Transverse colon (tissue), 4 donors: ENCODE data around the gene CPNE7. TPM values are rescaled to one million over a fixed set of nuclear protein-coding genes. Genes with fewer than 3 reads are reported as not detected.

ENCODE experiments used
- DNase-seq: peaks from one replicate; pipeline ENCODE4 v3.0.0-alpha.2; 2019
- H3K27ac ChIP-seq, 4 donors: fragments of 200-600 bp; sonication (generic); 2 replicates each; pipeline ENCODE4 v1.5.1; 2016 to 2018; ENCODE audit warnings: inconsistent platforms in 4 of 4
- H3K27me3 ChIP-seq: fragments of 200-600 bp; sonication (generic); 2 replicates; pipeline ENCODE4 v1.5.1; 2017; ENCODE audit warnings: inconsistent platforms
- H3K36me3 ChIP-seq, 4 donors: fragments of 200-600 bp; sonication (generic); 2 replicates each; pipeline ENCODE4 v1.5.1; 2017 to 2019; ENCODE audit warnings: inconsistent platforms in 4 of 4
- H3K4me1 ChIP-seq, 4 donors: fragments of 200-600 bp; sonication (generic); 2 replicates each; pipeline ENCODE4 v1.5.1; 2017 to 2020; ENCODE audit warnings: inconsistent platforms in 4 of 4
- H3K4me3 ChIP-seq, 4 donors: fragments of 200-600 bp; sonication (generic); 1 replicate in 1 of 4; 2 replicates in 3 of 4; pipeline versions ENCODE4 v1.5.1 to v1.6.1; 2017 to 2019; ENCODE audit warnings: inconsistent platforms in 4 of 4
- H3K9me3 ChIP-seq, 2 donors: fragments of 200-600 bp; sonication (generic); 2 replicates each; pipeline ENCODE4 v1.5.1; 2017 to 2019; ENCODE audit warnings: inconsistent platforms in 2 of 2
- EP300 ChIP-seq: sonication (generic); formaldehyde crosslinking; IDR thresholded peaks from one replicate; pipeline ENCODE4 v1.6.1; 2017; ENCODE audit warnings: antibody characterized with exemption, low read depth
- POLR2A ChIP-seq: fragments of 450-650 bp; IDR thresholded peaks from one replicate; pipeline ENCODE4 v1.6.1; 2016; ENCODE audit warnings: antibody characterized with exemption, mild to moderate bottlenecking, moderate library complexity
- POLR2AphosphoS5 ChIP-seq, 3 donors: sonication (generic); formaldehyde crosslinking; IDR thresholded peaks; one replicate each; pipeline ENCODE4 v1.6.1; 2016; ENCODE audit warnings: antibody characterized with exemption in 3 of 3
- WGBS, 2 donors: methylation state at CpG; one replicate each; pipeline ENCODE4 v1.1.5; 2018; ENCODE audit warnings: low coverage in 1 of 2; 5-methylcytosine and 5-hydroxymethylcytosine counted together
- in situ Hi-C, 4 donors: fragments of 200-750 bp; cut with MboI; loops; one replicate each; pipeline versions ENCODE4 v1.15.0 to v1.15.1; 2017; ENCODE audit warnings: low sequenced_read_pairs in 3 of 4, low pct_ligation_motif_present in 1 of 4, low pct_unique_long_range_greater_than_20kb in 1 of 4
- intact Hi-C: fragments of 100-400 bp; cut with DNase I; formaldehyde crosslinking; loops from one replicate; pipeline ENCODE4 v1.15.1; 2023; ENCODE audit warnings: low total_unique reads
- total RNA-seq, 4 donors: library from RNA; depleted of rRNA; stranded (reverse); fragments of >200 nt; gene quantifications; one replicate each; pipeline ENCODE4 v1.1.0, GENCODE V29; 2016
- TF ChIP-seq, protein P1 (sequence below), 5 experiments: fragments of 200-600 bp in 3 of 5; fragments of 450-650 bp in 2 of 5; sonication (generic) in 3 of 5; IDR thresholded peaks; 1 replicate in 2 of 5; 2 replicates in 3 of 5; pipeline ENCODE4 v1.5.1; 2016 to 2017; ENCODE audit warnings: antibody characterized with exemption in 5 of 5, inconsistent platforms in 3 of 5, mild to moderate bottlenecking in 2 of 5, moderate library complexity in 1 of 5

The CPNE7 gene
- total RNA-seq, 4 donors from 2014 or later: 0.41 to 5.0 (median 0.79) TPM; not detected in 1

DNA sequence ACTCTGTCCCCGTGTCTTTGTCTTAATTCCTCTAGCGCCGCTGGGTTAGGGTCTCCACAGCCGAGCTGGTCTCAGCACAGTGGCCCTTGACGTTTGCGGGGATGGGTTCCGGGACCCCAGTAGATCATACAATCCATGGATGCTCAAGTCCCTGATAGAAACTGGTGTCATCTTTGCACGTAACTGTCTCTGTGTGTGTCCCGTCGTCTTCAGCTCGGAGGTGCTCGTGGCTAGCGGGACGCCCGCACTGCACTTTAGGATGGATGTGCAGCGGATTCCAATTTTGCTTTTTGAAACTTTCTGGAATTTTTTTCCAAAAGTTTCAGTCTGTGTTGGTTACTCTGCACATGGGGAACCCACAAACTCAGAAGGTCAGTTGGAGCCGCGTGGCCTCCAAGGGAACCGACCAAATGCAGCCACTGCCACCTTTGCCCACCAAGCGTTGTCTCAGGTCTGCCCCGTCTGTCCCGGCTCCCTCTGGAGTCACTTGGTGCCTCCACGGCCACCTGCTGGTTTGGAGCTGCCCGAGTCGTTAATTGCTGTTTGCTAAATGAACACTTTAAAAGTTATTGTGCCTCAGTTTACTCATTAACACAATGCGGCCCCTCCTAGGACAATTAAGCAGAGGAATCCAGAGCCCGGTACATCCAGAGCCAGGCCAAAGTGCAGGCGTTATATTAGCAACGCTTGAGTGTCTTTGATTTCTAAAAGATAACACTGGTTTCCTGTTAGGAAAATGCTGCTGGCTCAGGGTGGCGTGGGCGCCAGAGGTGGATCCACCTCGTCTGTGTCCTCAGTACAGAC lies 32.6 kb downstream of the CPNE7 start:
- peaks cover 85% of the 10 kb centered on the region for H3K27me3 ChIP-seq
- intact Hi-C loops: no loop called here
- H3K27ac ChIP-seq: no peak overlapping the region
- peaks cover 0 to 13% (median 7%) of the 10 kb centered on the region in 4 donors for H3K4me1 ChIP-seq
- no peak for DNase-seq
- in situ Hi-C loops: no loop called here
- H3K36me3 ChIP-seq: no peaks in the 10 kb centered on the region
- H3K4me3 ChIP-seq: no peak overlapping the region
- 68 to 71% methylated on average over 10 to 32 of the region's 32 CpGs for WGBS, 2 donors
- H3K9me3 ChIP-seq: no peaks in the 10 kb centered on the region
- TF ChIP-seq EP300 (no peak), POLR2A (no peak), POLR2AphosphoS5 (IDR thresholded peaks at IDR 0.05) (no peak)
- TF ChIP-seq, protein P1, sequence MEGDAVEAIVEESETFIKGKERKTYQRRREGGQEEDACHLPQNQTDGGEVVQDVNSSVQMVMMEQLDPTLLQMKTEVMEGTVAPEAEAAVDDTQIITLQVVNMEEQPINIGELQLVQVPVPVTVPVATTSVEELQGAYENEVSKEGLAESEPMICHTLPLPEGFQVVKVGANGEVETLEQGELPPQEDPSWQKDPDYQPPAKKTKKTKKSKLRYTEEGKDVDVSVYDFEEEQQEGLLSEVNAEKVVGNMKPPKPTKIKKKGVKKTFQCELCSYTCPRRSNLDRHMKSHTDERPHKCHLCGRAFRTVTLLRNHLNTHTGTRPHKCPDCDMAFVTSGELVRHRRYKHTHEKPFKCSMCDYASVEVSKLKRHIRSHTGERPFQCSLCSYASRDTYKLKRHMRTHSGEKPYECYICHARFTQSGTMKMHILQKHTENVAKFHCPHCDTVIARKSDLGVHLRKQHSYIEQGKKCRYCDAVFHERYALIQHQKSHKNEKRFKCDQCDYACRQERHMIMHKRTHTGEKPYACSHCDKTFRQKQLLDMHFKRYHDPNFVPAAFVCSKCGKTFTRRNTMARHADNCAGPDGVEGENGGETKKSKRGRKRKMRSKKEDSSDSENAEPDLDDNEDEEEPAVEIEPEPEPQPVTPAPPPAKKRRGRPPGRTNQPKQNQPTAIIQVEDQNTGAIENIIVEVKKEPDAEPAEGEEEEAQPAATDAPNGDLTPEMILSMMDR (IDR thresholded peaks at IDR 0.05): no peak

DNA sequence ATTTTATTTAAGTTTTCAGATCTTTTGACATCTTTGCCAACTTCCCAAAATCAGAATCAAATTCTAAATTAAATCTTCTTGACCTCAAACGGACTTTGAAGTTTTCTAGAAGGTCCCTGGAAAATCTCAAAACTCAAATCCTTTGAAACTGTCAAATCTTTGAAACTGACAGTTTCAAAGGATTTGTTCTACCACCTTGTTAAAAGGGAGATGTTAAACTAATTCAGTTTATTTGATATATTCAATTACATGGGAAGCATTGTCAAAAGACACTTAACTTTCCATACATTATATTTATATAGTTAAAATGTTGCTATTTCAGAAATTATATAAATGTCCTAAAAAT lies 34.5 kb downstream of the CPNE7 start:
- 34 to 67% methylated on average over 1 of the region's 1 CpG for WGBS, 2 donors
- in situ Hi-C loops (no loop called here), intact Hi-C loops (no loop called here)
- DNase-seq: no peak
- no peak for TF ChIP-seq EP300
- Histone ChIP-seq H3K36me3 (no peaks in the 10 kb centered on the region), H3K27me3 (peaks cover 94% of the 10 kb centered on the region), H3K4me1 (peaks cover 0 to 13% (median 7%) of the 10 kb centered on the region in 4 donors), H3K27ac (no peak overlapping the region), H3K4me3 (no peak overlapping the region), H3K9me3 (no peaks in the 10 kb centered on the region)

DNA sequence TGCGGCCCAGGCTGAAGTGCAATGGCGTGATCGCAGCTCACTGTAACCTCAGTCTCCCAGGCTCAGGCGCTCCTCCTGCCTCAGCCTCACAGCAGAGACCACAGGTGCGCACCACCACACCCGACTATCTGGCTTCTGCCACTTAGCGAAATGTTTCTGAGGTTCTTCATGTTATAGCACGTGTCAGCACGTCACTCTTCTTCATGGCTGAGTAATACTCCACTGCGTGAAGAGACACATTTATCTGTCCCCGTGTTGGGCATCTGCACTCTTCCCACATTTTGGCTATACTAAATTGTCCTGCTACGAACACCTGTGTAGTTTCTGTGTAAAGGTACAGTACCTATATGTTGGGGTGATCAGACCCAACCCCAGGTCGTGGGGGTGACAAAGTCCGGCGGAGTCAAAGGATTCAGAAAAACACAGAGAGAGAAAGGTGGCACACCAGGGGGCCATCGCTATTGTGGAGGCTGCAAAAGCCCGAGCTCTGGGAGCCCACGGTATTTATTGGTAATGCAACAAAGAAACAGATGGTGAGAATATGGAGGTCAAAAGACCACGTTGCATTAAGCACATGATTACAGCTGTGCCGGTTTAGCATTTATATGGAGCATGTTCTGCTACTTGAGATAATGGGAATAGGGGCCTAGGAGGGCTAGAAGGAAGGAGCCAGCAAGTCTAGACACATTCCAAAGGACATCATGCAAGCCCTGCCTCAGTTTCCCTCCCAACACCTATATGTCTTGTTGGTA lies 37.0 kb downstream of the CPNE7 start:
- Histone ChIP-seq H3K27ac (no peak overlapping the region), H3K4me3 (no peak overlapping the region), H3K27me3 (peaks cover 83% of the 10 kb centered on the region), H3K4me1 (peaks cover 0 to 13% (median 7%) of the 10 kb centered on the region in 4 donors), H3K36me3 (no peaks in the 10 kb centered on the region), H3K9me3 (no peaks in the 10 kb centered on the region)
- intact Hi-C loops (no loop called here), in situ Hi-C loops (no loop called here)
- WGBS, 2 donors: 81% methylated on average over 20 of the region's 20 CpGs; no CpG with 5 or more reads in 1 of the 2 donors
- no peak for DNase-seq
- TF ChIP-seq, protein P1 (IDR thresholded peaks at IDR 0.05): no peak
- TF ChIP-seq EP300: no peak
- no peak for TF ChIP-seq POLR2A
- TF ChIP-seq POLR2AphosphoS5 (IDR thresholded peaks at IDR 0.05): no peak

DNA sequence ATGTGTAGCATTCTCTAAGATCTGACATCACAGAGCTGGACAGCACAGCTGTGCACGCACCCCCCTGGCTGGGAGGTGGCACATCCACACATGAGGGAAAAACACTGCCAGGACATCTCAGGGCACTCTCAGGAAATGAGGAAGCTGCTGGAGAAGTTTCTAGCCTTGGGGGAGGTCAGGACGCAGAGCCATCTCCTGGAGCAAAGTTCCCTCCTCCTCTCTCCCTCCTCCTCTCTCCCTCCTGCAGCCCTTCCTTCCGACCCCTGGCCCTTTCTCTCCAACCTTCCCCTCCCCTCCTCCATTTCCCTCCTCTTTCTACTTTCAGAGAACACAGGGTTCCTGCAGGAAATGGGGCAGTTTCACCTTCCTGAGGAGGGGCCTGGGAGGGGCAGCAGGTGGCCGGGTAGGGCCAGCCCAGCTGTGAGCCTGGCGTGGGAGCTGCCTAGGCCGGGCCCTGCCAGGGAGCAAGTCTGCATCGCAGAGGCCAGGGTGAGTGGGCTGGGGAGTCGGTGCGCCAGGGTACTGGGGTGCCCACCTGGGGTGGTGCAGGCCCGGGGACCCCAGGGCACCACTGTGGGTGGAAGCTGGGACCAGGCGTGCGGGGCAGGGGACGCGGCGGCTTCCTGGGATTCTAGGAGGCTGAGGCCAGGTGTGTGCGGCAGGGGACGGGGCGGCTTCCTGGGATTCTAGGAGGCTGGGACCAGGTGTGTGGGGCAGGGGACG lies 37.8 kb downstream of the CPNE7 start, which contains the start of gene DPEP1:
Gene DPEP1, plus strand, starts transcription at position 412 of the 723 bp plus-strand sequence. CDS start 16,769 bp downstream, outside the sequence.
- 38 to 59% methylated on average over 2 to 19 of the region's 19 CpGs for WGBS, 2 donors
- TF ChIP-seq EP300 (no peak), POLR2AphosphoS5 (IDR thresholded peaks at IDR 0.05) (no peak), POLR2A (no peak)
- TF ChIP-seq, protein P1 (IDR thresholded peaks at IDR 0.05): no peak
- Histone ChIP-seq H3K9me3 (no peaks in the 10 kb centered on the region), H3K36me3 (no peaks in the 10 kb centered on the region), H3K4me3 (no peak within 1 kb of the TSS), H3K27ac (no peak within 1 kb of the TSS), H3K4me1 (peaks cover 0 to 7% (median 4%) of the 10 kb centered on the region in 4 donors), H3K27me3 (peaks cover 84% of the 10 kb centered on the region)
- no peak for DNase-seq
- intact Hi-C loops: no loop called here
- in situ Hi-C loops: no loop called here
